ENCODE data around the gene PPM1L.
"Not testable (repeated sequence)": the region's sequence is repeated elsewhere in the genome, so short reads cannot be mapped to it uniquely, and the experiment has no call there.

PPM1L gene

GRCh38 chr3:160755776-160756304, at the start of gene PPM1L:
Gene PPM1L, plus strand, starts transcription at chr3:160756231.
- peak within 1 kb of the TSS; percentile 87 for H3K4me3 ChIP-seq
- H3K4me1 ChIP-seq, result peaks cover 18% of the 10 kb centered on the region
- no peaks in the 10 kb centered on the region for H3K9me3 ChIP-seq
- DNase-seq (ENCODE audit: low spot score in 2 of 2), result peak; percentile 28 to 74
- in situ Hi-C loops (cut with MboI; ENCODE audit: low sequenced_read_pairs), result no loop called here
- no peaks in the 10 kb centered on the region for H3K27me3 ChIP-seq (ENCODE audit: low read depth)
- no peaks in the 10 kb centered on the region for H3K36me3 ChIP-seq (replicated peaks)

- H3K36me3 ChIP-seq (replicated peaks), result no peaks in the 10 kb centered on the region
- no peaks in the 10 kb centered on the region for H3K27me3 ChIP-seq (ENCODE audit: low read depth)
- DNase-seq (ENCODE audit: low spot score in 2 of 2), result peak; percentile 41 to 61
- in situ Hi-C loops (cut with MboI; ENCODE audit: low sequenced_read_pairs), result loop anchor here (25.0 kb wide), 1 partner anchor 705 kb away; no protein-coding TSS in a partner anchor
- H3K4me1 ChIP-seq, result peaks cover 5% of the 10 kb centered on the region
- no peaks in the 10 kb centered on the region for H3K9me3 ChIP-seq
- no peak overlapping the region for H3K4me3 ChIP-seq
Measured at GRCh38 chr3:160707187-160707794, 48.7 kb upstream of the PPM1L start.

GRCh38 chr3:160709477-160710182, 46.4 kb upstream of the PPM1L start:
- H3K9me3 ChIP-seq, result no peaks in the 10 kb centered on the region
- in situ Hi-C loops (cut with MboI; ENCODE audit: low sequenced_read_pairs), result loop anchor here (25.0 kb wide), 1 partner anchor 703 kb away; no protein-coding TSS in a partner anchor

GRCh38 chr3:160713144-160713543, 42.9 kb upstream of the PPM1L start:
- not testable (repeated sequence) for H3K27me3 ChIP-seq (ENCODE audit: low read depth); DNase-seq (ENCODE audit: low spot score in 2 of 2)
- in situ Hi-C loops (cut with MboI; ENCODE audit: low sequenced_read_pairs), result loop anchor here (25.0 kb wide), 1 partner anchor 699 kb away; no protein-coding TSS in a partner anchor

More at GRCh38 chr3:160709477-160710182, 46.4 kb upstream of the PPM1L start:
- no peak overlapping the region for H3K4me3 ChIP-seq
- no peaks in the 10 kb centered on the region for H3K27me3 ChIP-seq (ENCODE audit: low read depth)
- no peak for DNase-seq (ENCODE audit: low spot score in 2 of 2)
- H3K4me1 ChIP-seq, result peaks cover 5% of the 10 kb centered on the region
- no peaks in the 10 kb centered on the region for H3K36me3 ChIP-seq (replicated peaks)

GRCh38 chr3:160719710-160720109, 36.3 kb upstream of the PPM1L start:
- H3K4me1 ChIP-seq, result no peaks in the 10 kb centered on the region
- no peak for DNase-seq (ENCODE audit: low spot score in 2 of 2)
- no peaks in the 10 kb centered on the region for H3K9me3 ChIP-seq
- in situ Hi-C loops (cut with MboI; ENCODE audit: low sequenced_read_pairs), result loop anchor here (25.0 kb wide), 1 partner anchor 693 kb away; no protein-coding TSS in a partner anchor
- no peaks in the 10 kb centered on the region for H3K27me3 ChIP-seq (ENCODE audit: low read depth)
- no peak overlapping the region for H3K4me3 ChIP-seq
- H3K36me3 ChIP-seq (replicated peaks), result no peaks in the 10 kb centered on the region

More at GRCh38 chr3:160713144-160713543, 42.9 kb upstream of the PPM1L start:
- H3K4me3 ChIP-seq; H3K9me3 ChIP-seq; H3K4me1 ChIP-seq; H3K36me3 ChIP-seq (replicated peaks): not testable (repeated sequence)

- Histone ChIP-seq H3K4me1 (no peaks in the 10 kb centered on the region), H3K36me3 (replicated peaks) (no peaks in the 10 kb centered on the region), H3K27me3 (ENCODE audit: low read depth) (no peaks in the 10 kb centered on the region), H3K9me3 (no peaks in the 10 kb centered on the region), H3K4me3 (no peak overlapping the region)
- in situ Hi-C loops (cut with MboI; ENCODE audit: low sequenced_read_pairs), result loop anchor here (25.0 kb wide), 1 partner anchor 692 kb away; no protein-coding TSS in a partner anchor
- no peak for DNase-seq (ENCODE audit: low spot score in 2 of 2)
Measured at GRCh38 chr3:160720123-160720746, 35.8 kb upstream of the PPM1L start.

- no peaks in the 10 kb centered on the region for H3K9me3 ChIP-seq
- no peak overlapping the region for H3K4me3 ChIP-seq
- no peaks in the 10 kb centered on the region for H3K4me1 ChIP-seq
- in situ Hi-C loops (cut with MboI; ENCODE audit: low sequenced_read_pairs), result loop anchor here (25.0 kb wide), 1 partner anchor 690 kb away; no protein-coding TSS in a partner anchor
- no peaks in the 10 kb centered on the region for H3K36me3 ChIP-seq (replicated peaks)
- H3K27me3 ChIP-seq (ENCODE audit: low read depth), result no peaks in the 10 kb centered on the region
- no peak for DNase-seq (ENCODE audit: low spot score in 2 of 2)
Measured at GRCh38 chr3:160722331-160722730, 33.7 kb upstream of the PPM1L start.

GRCh38 chr3:160725338-160725737, 30.7 kb upstream of the PPM1L start:
- H3K9me3 ChIP-seq, result no peaks in the 10 kb centered on the region
- no peaks in the 10 kb centered on the region for H3K36me3 ChIP-seq (replicated peaks)
- H3K27me3 ChIP-seq (ENCODE audit: low read depth), result no peaks in the 10 kb centered on the region
- no peaks in the 10 kb centered on the region for H3K4me1 ChIP-seq
- no peak overlapping the region for H3K4me3 ChIP-seq
- DNase-seq (ENCODE audit: low spot score in 2 of 2), result no peak
- in situ Hi-C loops (cut with MboI; ENCODE audit: low sequenced_read_pairs), result no loop called here

GRCh38 chr3:160735826-160736225, 20.2 kb upstream of the PPM1L start:
- H3K4me1 ChIP-seq, result peaks cover 17% of the 10 kb centered on the region
- no peak for DNase-seq (ENCODE audit: low spot score in 2 of 2)
- H3K9me3 ChIP-seq, result no peaks in the 10 kb centered on the region
- in situ Hi-C loops (cut with MboI; ENCODE audit: low sequenced_read_pairs), result no loop called here
- no peaks in the 10 kb centered on the region for H3K36me3 ChIP-seq (replicated peaks)
- H3K27me3 ChIP-seq (ENCODE audit: low read depth), result no peaks in the 10 kb centered on the region
- no peak overlapping the region for H3K4me3 ChIP-seq

GRCh38 chr3:160738048-160738447, 18.0 kb upstream of the PPM1L start:
- Histone ChIP-seq H3K27me3 (ENCODE audit: low read depth) (no peaks in the 10 kb centered on the region), H3K9me3 (no peaks in the 10 kb centered on the region), H3K4me1 (peaks cover 21% of the 10 kb centered on the region), H3K4me3 (no peak overlapping the region), H3K36me3 (replicated peaks) (no peaks in the 10 kb centered on the region)
- DNase-seq (ENCODE audit: low spot score in 2 of 2), result no peak
- in situ Hi-C loops (cut with MboI; ENCODE audit: low sequenced_read_pairs), result no loop called here

GRCh38 chr3:160739079-160739478, 17.0 kb upstream of the PPM1L start:
- DNase-seq (ENCODE audit: low spot score in 2 of 2), result no peak

GRCh38 chr3:160746976-160747375, 9.1 kb upstream of the PPM1L start:
- in situ Hi-C loops (cut with MboI; ENCODE audit: low sequenced_read_pairs), result no loop called here
- DNase-seq (ENCODE audit: low spot score in 2 of 2), result no peak
- Histone ChIP-seq H3K27me3 (ENCODE audit: low read depth) (no peaks in the 10 kb centered on the region), H3K4me3 (no peak overlapping the region), H3K9me3 (no peaks in the 10 kb centered on the region), H3K4me1 (peaks cover 18% of the 10 kb centered on the region), H3K36me3 (replicated peaks) (no peaks in the 10 kb centered on the region)

More at GRCh38 chr3:160739079-160739478, 17.0 kb upstream of the PPM1L start:
- H3K9me3 ChIP-seq, result no peaks in the 10 kb centered on the region
- in situ Hi-C loops (cut with MboI; ENCODE audit: low sequenced_read_pairs), result no loop called here
- H3K4me3 ChIP-seq, result no peak overlapping the region
- no peaks in the 10 kb centered on the region for H3K27me3 ChIP-seq (ENCODE audit: low read depth)
- H3K36me3 ChIP-seq (replicated peaks), result no peaks in the 10 kb centered on the region
- peaks cover 21% of the 10 kb centered on the region for H3K4me1 ChIP-seq

- DNase-seq (ENCODE audit: low spot score in 2 of 2), result no peak
- H3K9me3 ChIP-seq, result no peaks in the 10 kb centered on the region
- in situ Hi-C loops (cut with MboI; ENCODE audit: low sequenced_read_pairs), result no loop called here
- H3K36me3 ChIP-seq (replicated peaks), result no peaks in the 10 kb centered on the region
- H3K4me3 ChIP-seq, result no peak overlapping the region
- no peaks in the 10 kb centered on the region for H3K27me3 ChIP-seq (ENCODE audit: low read depth)
- peaks cover 18% of the 10 kb centered on the region for H3K4me1 ChIP-seq
Measured at GRCh38 chr3:160747422-160747821, 8.6 kb upstream of the PPM1L start.
